Measurements from ENCODE around the gene KCNE3.
"Not testable (repeated sequence)": the region's sequence is repeated elsewhere in the genome, so short reads cannot be mapped to it uniquely, and the experiment has no call there.

Gene KCNE3

DNA sequence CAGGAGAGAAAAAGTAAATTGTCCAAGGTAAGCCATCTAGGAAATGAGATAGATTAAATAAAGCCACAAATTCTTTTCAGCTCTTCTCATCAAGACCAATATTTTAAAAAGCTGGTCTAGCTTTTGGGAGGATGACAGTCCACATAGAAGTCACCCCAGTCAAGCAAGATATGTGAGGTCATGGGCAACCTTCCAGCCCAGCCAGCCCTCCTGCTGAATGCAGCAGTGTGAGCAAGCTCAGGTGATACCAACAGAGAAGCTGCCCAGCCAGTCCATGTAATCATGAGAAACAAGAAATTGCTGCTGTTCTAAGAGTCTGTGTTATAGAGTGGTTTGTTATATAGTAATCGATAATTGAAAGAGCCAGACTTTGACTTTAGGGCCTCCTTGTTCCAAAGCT, 28.7 kb downstream of the KCNE3 start:
- no peak for DNase-seq

DNA sequence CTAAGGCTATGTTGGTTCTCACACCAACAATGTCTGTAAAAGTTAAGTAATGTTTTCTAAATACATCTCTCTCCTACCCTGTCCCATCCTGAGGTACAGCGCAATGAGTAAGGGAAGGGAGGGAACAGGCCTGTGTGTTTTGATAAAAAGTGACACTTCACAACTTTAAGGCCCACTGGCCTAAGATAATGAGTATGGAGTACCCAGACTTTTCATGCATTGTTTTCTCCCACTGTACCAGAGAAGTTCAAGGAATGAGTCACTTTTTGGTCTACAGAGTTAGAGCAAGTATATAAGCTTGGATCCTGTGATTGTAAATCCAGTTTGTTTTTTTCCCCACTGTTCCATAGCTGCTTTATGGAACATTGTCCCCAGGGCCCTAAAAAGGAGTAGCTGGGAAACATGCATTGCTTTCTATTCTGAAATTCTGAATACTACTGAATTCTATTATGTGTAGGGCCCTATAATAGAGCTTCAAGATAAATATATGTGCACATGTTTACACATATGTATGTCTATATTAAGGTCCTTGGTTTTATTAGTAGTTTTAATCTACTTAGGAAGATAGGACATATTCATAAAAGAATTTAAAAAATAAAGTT, 29.8 kb downstream of the KCNE3 start:
- DNase-seq: no peak

DNA sequence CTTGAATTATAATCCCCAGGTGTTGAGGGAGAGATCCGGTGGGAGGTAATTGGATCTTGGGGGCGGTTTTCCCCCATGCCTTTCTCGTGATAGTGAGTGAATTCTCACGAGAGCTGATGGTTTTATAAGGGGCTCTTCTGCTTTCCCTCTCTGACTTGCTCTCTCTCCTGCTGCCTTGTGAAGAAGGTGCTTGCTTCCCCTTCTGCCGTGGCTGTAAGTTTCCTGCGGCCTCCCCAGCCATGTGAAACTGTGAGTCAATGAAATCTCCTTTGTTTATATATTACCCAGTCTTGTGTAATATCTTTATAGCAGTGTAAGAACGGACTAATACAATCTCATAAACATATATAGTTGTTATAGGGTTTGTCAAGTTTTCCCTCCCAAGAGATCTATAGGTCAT, 32.8 kb downstream of the KCNE3 start:
- DNase-seq: no peak

DNA sequence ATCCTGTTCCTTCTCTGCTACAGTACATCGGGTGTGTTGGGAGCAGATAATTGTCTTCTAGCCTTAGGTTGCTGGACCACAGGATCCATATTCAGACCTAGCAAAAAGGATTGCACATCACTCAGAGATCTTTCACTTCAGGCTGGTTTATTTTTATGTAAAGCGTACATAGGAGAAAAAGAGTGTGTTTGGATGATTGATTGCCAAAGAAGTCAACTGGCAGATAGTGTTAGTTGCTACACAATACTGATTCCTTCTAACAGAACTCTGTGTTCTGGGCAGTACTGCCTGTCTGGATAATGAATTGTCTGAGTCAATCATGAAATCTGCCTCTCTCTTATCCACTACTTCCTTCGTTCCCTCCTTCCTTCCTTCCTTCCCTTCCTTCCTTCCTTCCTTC, 38.1 kb downstream of the KCNE3 start:
- DNase-seq: no peak

DNA sequence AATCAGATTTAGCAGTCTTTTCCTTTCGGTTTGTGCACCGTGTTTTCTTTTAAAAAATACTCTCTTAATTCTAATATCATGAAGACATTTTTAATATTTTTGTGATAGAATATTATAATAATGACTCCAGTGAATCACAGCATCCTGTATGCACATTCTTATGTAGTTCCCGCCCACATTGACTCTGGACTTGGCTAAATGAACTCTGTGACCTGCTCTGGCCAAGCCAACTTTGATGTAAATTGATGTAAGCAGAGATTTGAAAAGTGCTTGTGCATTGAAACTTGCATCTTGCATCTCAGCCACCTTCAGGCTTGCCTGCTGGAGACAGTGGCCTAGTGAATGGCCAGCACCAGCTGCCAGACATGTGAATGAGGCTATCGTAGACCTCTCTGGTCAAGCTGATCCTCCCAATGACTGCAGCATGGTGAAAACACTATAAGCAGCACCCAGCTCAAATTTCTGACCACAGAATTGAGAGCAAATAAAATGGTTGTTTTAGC, 39.9 kb downstream of the KCNE3 start:
- no peak for DNase-seq

DNA sequence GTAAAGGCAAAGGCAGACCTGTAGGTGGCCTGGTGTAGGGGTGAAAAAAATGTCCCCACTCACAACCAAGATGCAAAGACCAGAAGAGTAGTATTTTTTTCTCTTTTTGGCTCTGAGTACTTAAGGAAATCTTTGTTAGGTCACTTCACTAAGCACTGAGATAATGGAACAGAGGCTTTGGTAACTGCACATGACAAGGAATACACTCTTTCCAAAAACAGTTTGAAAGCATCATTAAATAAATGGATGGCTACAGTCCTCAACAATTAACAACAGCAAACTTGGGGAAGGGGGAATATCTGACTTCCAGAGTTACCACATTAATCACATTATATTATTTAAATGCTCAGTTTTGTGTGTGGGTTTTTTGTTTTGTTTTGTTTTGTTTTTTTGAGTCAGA, 42.2 kb downstream of the KCNE3 start:
- DNase-seq: no peak

DNA sequence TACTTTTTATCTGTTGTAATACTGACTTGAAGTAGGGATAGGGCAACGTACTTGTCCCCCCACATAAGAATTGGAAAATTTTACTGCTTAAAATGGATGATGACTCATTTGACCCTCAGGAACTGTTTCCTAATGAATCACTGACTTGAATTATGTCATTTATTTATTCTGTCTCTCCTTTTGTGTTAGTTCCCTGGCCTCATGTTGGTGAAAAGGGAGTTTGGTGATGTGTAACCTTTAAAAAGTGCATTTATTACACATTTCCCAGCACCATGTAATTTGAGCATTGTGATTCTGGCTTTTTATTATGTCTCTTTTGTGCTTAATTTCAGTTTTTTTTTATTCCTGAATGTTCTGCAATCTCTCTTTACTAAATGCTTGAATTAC, 48.8 kb downstream of the KCNE3 start:
- peak in 1 of 2 experiments; percentile 7 for DNase-seq

DNA sequence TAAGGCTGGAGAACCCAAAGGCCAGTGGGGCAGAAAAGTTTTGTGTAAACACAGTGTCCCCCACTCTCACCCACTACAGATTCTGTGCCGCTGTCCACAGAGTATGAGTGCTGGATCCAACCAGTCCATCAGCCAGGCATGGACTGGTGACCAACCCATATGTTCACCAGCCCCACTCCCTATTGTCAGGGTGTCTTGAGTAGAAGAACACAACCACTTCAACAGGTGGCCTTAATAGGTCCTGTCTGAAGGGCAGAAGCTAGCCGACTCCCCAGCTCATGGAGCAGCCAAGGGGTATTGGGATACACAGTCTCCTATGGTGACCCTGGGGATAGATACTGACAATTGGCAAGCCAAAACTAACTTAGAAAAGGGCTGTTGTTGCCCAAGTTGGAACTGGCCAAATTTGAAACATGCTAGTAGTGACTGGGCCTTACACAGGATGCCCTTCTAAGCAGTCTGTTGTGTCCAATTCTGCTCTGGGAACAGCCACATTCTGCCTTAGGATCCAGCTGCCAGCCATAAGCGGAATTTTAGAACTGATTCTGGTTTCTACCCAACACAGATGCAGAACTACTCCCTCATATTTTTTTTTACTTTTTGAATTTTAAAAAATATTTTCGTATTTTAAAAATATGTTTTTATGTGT, 49.4 kb downstream of the KCNE3 start:
- DNase-seq: no peak

DNA sequence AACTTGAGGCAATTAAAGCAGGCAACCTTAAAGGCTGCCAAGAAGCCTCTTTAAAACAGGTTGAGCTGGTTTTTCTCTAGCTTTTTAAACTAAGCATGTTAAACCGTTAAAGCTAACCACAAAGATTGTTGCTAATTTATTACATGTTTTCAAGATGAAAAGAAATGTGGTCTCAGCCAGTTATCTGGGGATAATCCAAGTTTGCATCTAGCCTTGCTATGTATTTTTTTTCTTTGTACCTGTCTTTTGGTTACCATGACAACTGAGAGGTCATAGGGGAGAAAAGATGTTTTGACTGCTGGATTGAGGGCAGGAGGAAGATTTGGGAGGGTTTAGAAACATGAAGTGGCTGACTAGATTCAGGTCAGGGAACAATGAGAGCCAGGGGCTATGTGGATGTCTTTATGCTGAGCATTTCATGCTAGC, 50.0 kb downstream of the KCNE3 start:
- DNase-seq: no peak

DNA sequence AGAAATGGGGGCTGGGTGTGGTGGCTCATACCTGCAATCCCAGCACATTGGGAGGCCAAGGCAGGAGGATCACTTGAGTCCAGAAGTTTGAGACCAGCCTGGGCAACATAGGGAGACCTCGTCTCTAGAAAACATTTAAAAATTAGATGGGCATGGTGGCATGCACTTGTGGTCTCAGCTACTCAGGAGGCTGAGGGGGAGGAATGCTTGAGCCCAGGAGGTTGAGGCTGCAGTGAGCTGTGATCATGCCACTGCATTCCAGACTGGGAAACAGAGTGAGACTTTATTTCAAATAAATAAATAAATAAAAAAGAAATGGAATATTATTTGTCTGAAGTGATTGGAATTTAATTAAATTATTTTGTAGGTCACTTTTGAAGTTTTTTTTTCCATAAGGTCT, 50.4 kb downstream of the KCNE3 start:
- not testable (repeated sequence) for DNase-seq

DNA sequence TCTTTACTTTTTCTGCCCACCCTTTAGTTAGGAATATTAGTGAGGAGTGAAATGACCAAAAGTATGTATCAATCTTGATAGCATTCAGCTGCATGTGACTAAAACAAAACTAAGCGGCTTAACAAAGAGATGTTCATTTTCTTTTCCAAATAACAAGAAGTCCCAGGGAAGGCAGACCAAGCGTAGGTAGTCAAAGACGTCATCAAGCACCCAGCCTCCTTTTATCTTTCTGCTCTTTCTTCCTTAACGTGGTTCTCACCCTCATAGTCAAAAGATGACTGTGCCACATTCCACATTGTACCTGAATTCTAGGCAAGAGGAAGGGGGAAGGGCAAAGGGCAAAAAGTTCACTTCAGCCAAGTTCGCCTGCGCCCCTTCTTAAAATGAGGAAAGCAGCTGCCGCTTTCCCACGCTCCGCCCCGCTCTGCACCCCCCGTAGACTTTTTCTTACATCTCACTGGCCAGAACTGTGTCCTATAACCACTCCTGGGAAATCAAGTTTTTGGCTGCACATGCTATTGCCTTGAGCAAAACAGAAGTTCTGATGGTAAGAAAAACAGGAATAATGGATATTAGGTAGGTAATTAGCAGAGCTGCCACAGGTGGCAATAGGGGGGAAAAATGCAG, 54.5 kb downstream of the KCNE3 start:
- DNase-seq: no peak

DNA sequence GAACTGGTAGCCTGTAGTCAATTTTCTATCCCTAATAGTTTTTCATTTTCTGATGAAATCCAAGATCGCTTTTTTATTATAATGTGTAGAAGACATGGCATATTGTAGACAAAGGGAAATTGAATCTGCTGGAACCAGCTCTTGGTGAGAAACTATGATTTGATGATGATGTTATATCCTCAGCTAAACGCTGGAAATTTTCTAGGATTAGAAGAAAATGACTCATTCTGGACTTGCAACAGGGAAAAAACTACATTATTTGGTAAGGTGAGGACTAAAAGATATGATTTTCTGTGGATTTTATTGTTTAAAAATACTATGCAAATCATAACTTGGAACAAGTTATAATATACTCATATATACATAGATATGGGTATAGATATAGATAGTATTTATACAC, 55.0 kb downstream of the KCNE3 start:
- no peak for DNase-seq

DNA sequence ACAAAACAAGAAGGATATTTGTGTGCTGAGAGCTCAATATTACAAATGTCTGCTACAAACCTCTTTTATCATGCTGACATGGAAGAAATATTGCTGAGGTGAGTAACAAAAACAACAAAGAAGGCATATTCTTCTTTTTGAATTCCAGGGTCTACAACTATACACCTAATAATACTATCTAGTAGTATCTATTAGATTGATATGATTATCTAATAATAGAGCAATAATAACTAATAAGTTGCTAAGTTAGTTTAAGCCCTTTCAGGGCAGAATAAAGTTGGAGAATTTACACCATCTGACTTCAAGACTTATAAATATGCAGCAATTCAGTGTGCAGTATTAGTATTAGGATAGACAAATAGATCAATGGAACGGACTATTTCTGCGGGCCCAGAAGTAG, 57.7 kb downstream of the KCNE3 start:
- no peak for DNase-seq

Data from NCI-H1930 (cell line).